Ishikawa (cell line): ENCODE data around the gene COG5.

ENCODE experiments used
- CREB1 ChIP-seq: IDR thresholded peaks from 2 replicates; pipeline ENCODE4 v1.6.1; 2012; ENCODE audit warnings: low read depth
- EP300 ChIP-seq: IDR thresholded peaks from 2 replicates; pipeline ENCODE4 v1.6.1; 2012; ENCODE audit warnings: borderline replicate concordance
- RAD21 ChIP-seq: IDR thresholded peaks from 2 replicates; pipeline ENCODE4 v1.6.1; 2012; ENCODE audit warnings: low read depth
- TF ChIP-seq, protein P1 (sequence below): IDR thresholded peaks from 2 replicates; pipeline ENCODE4 v1.6.1; 2012
- TF ChIP-seq, protein P2 (sequence below): IDR thresholded peaks from 2 replicates; pipeline ENCODE4 v1.6.1; 2012

DNA sequence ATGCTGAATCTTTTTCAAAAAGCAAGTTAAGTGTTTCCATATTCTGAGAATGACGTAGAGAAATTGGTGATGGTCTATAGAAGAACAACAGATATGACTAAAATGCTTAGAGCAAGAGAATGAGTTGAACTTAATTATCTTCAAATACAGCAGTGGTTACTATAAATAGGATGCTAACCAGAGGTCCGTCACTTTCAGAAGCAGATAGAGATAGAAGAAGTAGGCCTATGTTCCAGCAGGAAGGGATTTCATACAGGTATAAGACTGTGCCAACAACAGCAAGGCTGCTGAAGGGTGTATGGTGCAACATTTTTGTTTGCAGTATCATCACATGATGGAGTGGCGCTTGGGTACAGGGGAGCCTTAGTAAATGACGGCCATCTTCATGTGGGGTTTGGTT lies 326.3 kb downstream of the COG5 start:
- TF ChIP-seq, protein P1, sequence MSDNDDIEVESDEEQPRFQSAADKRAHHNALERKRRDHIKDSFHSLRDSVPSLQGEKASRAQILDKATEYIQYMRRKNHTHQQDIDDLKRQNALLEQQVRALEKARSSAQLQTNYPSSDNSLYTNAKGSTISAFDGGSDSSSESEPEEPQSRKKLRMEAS: no peak
- TF ChIP-seq, protein P2, sequence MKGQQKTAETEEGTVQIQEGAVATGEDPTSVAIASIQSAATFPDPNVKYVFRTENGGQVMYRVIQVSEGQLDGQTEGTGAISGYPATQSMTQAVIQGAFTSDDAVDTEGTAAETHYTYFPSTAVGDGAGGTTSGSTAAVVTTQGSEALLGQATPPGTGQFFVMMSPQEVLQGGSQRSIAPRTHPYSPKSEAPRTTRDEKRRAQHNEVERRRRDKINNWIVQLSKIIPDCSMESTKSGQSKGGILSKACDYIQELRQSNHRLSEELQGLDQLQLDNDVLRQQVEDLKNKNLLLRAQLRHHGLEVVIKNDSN: no peak
- TF ChIP-seq CREB1: no peak
- no peak for TF ChIP-seq RAD21
- no peak for TF ChIP-seq EP300
